ENCODE results near the gene PREP. TPM values are rescaled to one million over a fixed set of nuclear protein-coding genes. Genes with fewer than 3 reads are reported as not detected.

The PREP gene
- total RNA-seq: 10 to 100 TPM; 26.2 to 27.8 TPM
- total RNA-seq: 30.4 reads per million in 2 donors

GRCh38 chr6:105402939-105403935 lies at the start of gene PREP:
Gene PREP (minus strand): TSS chr6:105403082. CDS start chr6:105402891, 191 bp downstream.
- H3K4me3 Mint-ChIP-seq: peak within 1 kb of the TSS; percentile 96
- H3K36me3 Mint-ChIP-seq (ENCODE audit: low read depth): peaks cover 3% of the 10 kb centered on the region
- ATAC-seq: peak; percentile 97
- peak; percentile 75 to 79 (median 76) for DNase-seq
- H3K27ac Mint-ChIP-seq: peak within 1 kb of the TSS; percentile 91
- H3K27me3 Mint-ChIP-seq: peaks cover 24% of the 10 kb centered on the region
- H3K4me1 Mint-ChIP-seq: peaks cover 48% of the 10 kb centered on the region
- H3K9me3 ChIP-seq (ENCODE audit: control insufficient read depth, low read length, poor library complexity, severe bottlenecking): no peaks in the 10 kb centered on the region

- H3K27me3 Mint-ChIP-seq: peaks cover 32% of the 10 kb centered on the region
- no peaks in the 10 kb centered on the region for H3K9me3 ChIP-seq (ENCODE audit: control insufficient read depth, low read length, poor library complexity, severe bottlenecking)
- peaks cover 3% of the 10 kb centered on the region for H3K36me3 Mint-ChIP-seq (ENCODE audit: low read depth)
- H3K4me3 Mint-ChIP-seq: no peak overlapping the region
- no peak for ATAC-seq
- no peak overlapping the region for H3K27ac Mint-ChIP-seq
- no peak for DNase-seq
- H3K4me1 Mint-ChIP-seq: peaks cover 8% of the 10 kb centered on the region
Observed at GRCh38 chr6:105452376-105452775, 49.5 kb upstream of the PREP start.

GRCh38 chr6:105449756-105450390 lies 47.0 kb upstream of the PREP start:
- DNase-seq (no peak), ATAC-seq (no peak)
- Mint-ChIP-seq H3K4me1 (peaks cover 8% of the 10 kb centered on the region), H3K36me3 (ENCODE audit: low read depth) (peaks cover 3% of the 10 kb centered on the region), H3K27ac (no peak overlapping the region), H3K4me3 (no peak overlapping the region), H3K27me3 (peaks cover 24% of the 10 kb centered on the region)
- no peaks in the 10 kb centered on the region for H3K9me3 ChIP-seq (ENCODE audit: control insufficient read depth, low read length, poor library complexity, severe bottlenecking)

GRCh38 chr6:105445481-105445880 lies 42.6 kb upstream of the PREP start:
- H3K9me3 ChIP-seq (ENCODE audit: control insufficient read depth, low read length, poor library complexity, severe bottlenecking): no peaks in the 10 kb centered on the region
- DNase-seq: no peak
- H3K4me1 Mint-ChIP-seq: no peaks in the 10 kb centered on the region
- no peak for ATAC-seq
- peaks cover 7% of the 10 kb centered on the region for H3K27me3 Mint-ChIP-seq
- no peak overlapping the region for H3K27ac Mint-ChIP-seq
- H3K4me3 Mint-ChIP-seq: no peak overlapping the region
- H3K36me3 Mint-ChIP-seq (ENCODE audit: low read depth): peaks cover 3% of the 10 kb centered on the region

GRCh38 chr6:105443941-105444340 lies 41.1 kb upstream of the PREP start:
- ATAC-seq (no peak), DNase-seq (no peak)
- no peaks in the 10 kb centered on the region for H3K4me1 Mint-ChIP-seq
- peaks cover 3% of the 10 kb centered on the region for H3K36me3 Mint-ChIP-seq (ENCODE audit: low read depth)
- no peak overlapping the region for H3K27ac Mint-ChIP-seq
- no peaks in the 10 kb centered on the region for H3K9me3 ChIP-seq (ENCODE audit: control insufficient read depth, low read length, poor library complexity, severe bottlenecking)
- peaks cover 7% of the 10 kb centered on the region for H3K27me3 Mint-ChIP-seq
- H3K4me3 Mint-ChIP-seq: no peak overlapping the region

- Mint-ChIP-seq H3K4me1 (no peaks in the 10 kb centered on the region), H3K4me3 (no peak overlapping the region), H3K36me3 (ENCODE audit: low read depth) (no peaks in the 10 kb centered on the region), H3K27me3 (no peaks in the 10 kb centered on the region), H3K27ac (no peak overlapping the region)
- DNase-seq (no peak), ATAC-seq (no peak)
- no peaks in the 10 kb centered on the region for H3K9me3 ChIP-seq (ENCODE audit: control insufficient read depth, low read length, poor library complexity, severe bottlenecking)
Observed at GRCh38 chr6:105442369-105442768, 39.5 kb upstream of the PREP start.

GRCh38 chr6:105437236-105437635 lies 34.4 kb upstream of the PREP start:
- no peak overlapping the region for H3K27ac Mint-ChIP-seq
- no peaks in the 10 kb centered on the region for H3K27me3 Mint-ChIP-seq
- H3K4me1 Mint-ChIP-seq: no peaks in the 10 kb centered on the region
- H3K4me3 Mint-ChIP-seq: no peak overlapping the region
- ATAC-seq (no peak), DNase-seq (no peak)
- no peaks in the 10 kb centered on the region for H3K9me3 ChIP-seq (ENCODE audit: control insufficient read depth, low read length, poor library complexity, severe bottlenecking)
- H3K36me3 Mint-ChIP-seq (ENCODE audit: low read depth): no peaks in the 10 kb centered on the region

GRCh38 chr6:105433723-105434122 lies 30.8 kb upstream of the PREP start:
- no peak for DNase-seq
- no peaks in the 10 kb centered on the region for H3K9me3 ChIP-seq (ENCODE audit: control insufficient read depth, low read length, poor library complexity, severe bottlenecking)
- Mint-ChIP-seq H3K4me3 (no peak overlapping the region), H3K27me3 (no peaks in the 10 kb centered on the region), H3K4me1 (no peaks in the 10 kb centered on the region), H3K27ac (no peak overlapping the region), H3K36me3 (ENCODE audit: low read depth) (no peaks in the 10 kb centered on the region)
- ATAC-seq: no peak

- H3K4me1 Mint-ChIP-seq: no peaks in the 10 kb centered on the region
- no peaks in the 10 kb centered on the region for H3K36me3 Mint-ChIP-seq (ENCODE audit: low read depth)
- no peak for DNase-seq
- no peaks in the 10 kb centered on the region for H3K9me3 ChIP-seq (ENCODE audit: control insufficient read depth, low read length, poor library complexity, severe bottlenecking)
- ATAC-seq: no peak
- no peak overlapping the region for H3K27ac Mint-ChIP-seq
- H3K4me3 Mint-ChIP-seq: no peak overlapping the region
- H3K27me3 Mint-ChIP-seq: no peaks in the 10 kb centered on the region
Observed at GRCh38 chr6:105432797-105433196, 29.9 kb upstream of the PREP start.

- H3K27me3 Mint-ChIP-seq: no peaks in the 10 kb centered on the region
- H3K36me3 Mint-ChIP-seq (ENCODE audit: low read depth): no peaks in the 10 kb centered on the region
- no peaks in the 10 kb centered on the region for H3K4me1 Mint-ChIP-seq
- no peak overlapping the region for H3K4me3 Mint-ChIP-seq
- DNase-seq (no peak), ATAC-seq (no peak)
- no peaks in the 10 kb centered on the region for H3K9me3 ChIP-seq (ENCODE audit: control insufficient read depth, low read length, poor library complexity, severe bottlenecking)
- no peak overlapping the region for H3K27ac Mint-ChIP-seq
Observed at GRCh38 chr6:105431226-105431625, 28.3 kb upstream of the PREP start.

GRCh38 chr6:105430685-105431084 lies 27.8 kb upstream of the PREP start:
- no peaks in the 10 kb centered on the region for H3K9me3 ChIP-seq (ENCODE audit: control insufficient read depth, low read length, poor library complexity, severe bottlenecking)
- H3K27me3 Mint-ChIP-seq: no peaks in the 10 kb centered on the region
- DNase-seq: no peak
- H3K27ac Mint-ChIP-seq: no peak overlapping the region
- H3K36me3 Mint-ChIP-seq (ENCODE audit: low read depth): no peaks in the 10 kb centered on the region
- H3K4me3 Mint-ChIP-seq: no peak overlapping the region
- ATAC-seq: no peak
- no peaks in the 10 kb centered on the region for H3K4me1 Mint-ChIP-seq

- Mint-ChIP-seq H3K27ac (no peak overlapping the region), H3K27me3 (no peaks in the 10 kb centered on the region), H3K36me3 (ENCODE audit: low read depth) (no peaks in the 10 kb centered on the region), H3K4me3 (no peak overlapping the region), H3K4me1 (no peaks in the 10 kb centered on the region)
- ATAC-seq: no peak
- DNase-seq: no peak
- H3K9me3 ChIP-seq (ENCODE audit: control insufficient read depth, low read length, poor library complexity, severe bottlenecking): no peaks in the 10 kb centered on the region
Observed at GRCh38 chr6:105429676-105430075, 26.8 kb upstream of the PREP start.

- H3K4me3 Mint-ChIP-seq: no peak overlapping the region
- ATAC-seq: no peak
- H3K36me3 Mint-ChIP-seq (ENCODE audit: low read depth): no peaks in the 10 kb centered on the region
- H3K27me3 Mint-ChIP-seq: no peaks in the 10 kb centered on the region
- peaks cover 3% of the 10 kb centered on the region for H3K4me1 Mint-ChIP-seq
- DNase-seq: no peak
- no peaks in the 10 kb centered on the region for H3K9me3 ChIP-seq (ENCODE audit: control insufficient read depth, low read length, poor library complexity, severe bottlenecking)
- no peak overlapping the region for H3K27ac Mint-ChIP-seq
Observed at GRCh38 chr6:105428342-105428957, 25.6 kb upstream of the PREP start.
